Activated naive CD4-positive, alpha-beta T cell (primary cell): ENCODE results near the gene ENO2.

ENCODE experiments used
- DNase-seq, 4 experiments: peaks; one replicate each; lab custom pipeline; 2025; lab: John Stamatoyannopoulos, UW

Gene ENO2

GRCh38 chr12:6912164-6912935 lies 2.0 kb upstream of the ENO2 start:
- DNase-seq, result no peak

- no peak for DNase-seq
Observed at GRCh38 chr12:6914947-6915788, 788 bp downstream of the ENO2 start.

- DNase-seq, result no peak
Observed at GRCh38 chr12:6915789-6916285, 1.5 kb downstream of the ENO2 start.

GRCh38 chr12:6916426-6917200 lies 2.2 kb downstream of the ENO2 start:
- DNase-seq, result no peak

GRCh38 chr12:6917491-6918231 lies 3.3 kb downstream of the ENO2 start:
- no peak for DNase-seq

GRCh38 chr12:6919588-6919987 lies 5.2 kb downstream of the ENO2 start:
- no peak for DNase-seq

GRCh38 chr12:6921539-6921938 lies 7.2 kb downstream of the ENO2 start:
- DNase-seq, result no peak

GRCh38 chr12:6921996-6922946 lies 7.9 kb downstream of the ENO2 start:
- DNase-seq, result no peak

- DNase-seq, result no peak
Observed at GRCh38 chr12:6923003-6923732, 8.8 kb downstream of the ENO2 start.

- no peak for DNase-seq
Observed at GRCh38 chr12:6923851-6924250, 9.5 kb downstream of the ENO2 start.

GRCh38 chr12:6925239-6925539 lies 10.8 kb downstream of the ENO2 start:
- DNase-seq, result no peak

- no peak for DNase-seq
Observed at GRCh38 chr12:6925540-6926279, 11.3 kb downstream of the ENO2 start.

GRCh38 chr12:6927379-6928021 lies 13.1 kb downstream of the ENO2 start, which contains the start of gene ATN1:
ATN1 (plus strand) TSS chr12:6927959; CDS start chr12:6934002, 6,043 bp downstream.
- DNase-seq, result peak in 2 of 4 experiments; percentile 22 to 46

GRCh38 chr12:6928022-6928702 lies 13.8 kb downstream of the ENO2 start:
- DNase-seq, result no peak

GRCh38 chr12:6928703-6929407 lies 14.5 kb downstream of the ENO2 start:
- DNase-seq, result no peak

- no peak for DNase-seq
Observed at GRCh38 chr12:6929466-6930452, 15.4 kb downstream of the ENO2 start.
